HG03135 (cell line): ENCODE results near the gene RNGTT.
"Not testable (repeated sequence)": the region's sequence is repeated elsewhere in the genome, so short reads cannot be mapped to it uniquely, and the experiment has no call there.

Source experiments
- ATAC-seq: cut with Tn5 transposase; IDR thresholded peaks from one replicate; pipeline ENCODE4 v1.9.1; 2021; ENCODE audit warnings: mild to moderate bottlenecking, moderate library complexity; ENCODE audit not compliant: unreplicated experiment

RNGTT gene

DNA sequence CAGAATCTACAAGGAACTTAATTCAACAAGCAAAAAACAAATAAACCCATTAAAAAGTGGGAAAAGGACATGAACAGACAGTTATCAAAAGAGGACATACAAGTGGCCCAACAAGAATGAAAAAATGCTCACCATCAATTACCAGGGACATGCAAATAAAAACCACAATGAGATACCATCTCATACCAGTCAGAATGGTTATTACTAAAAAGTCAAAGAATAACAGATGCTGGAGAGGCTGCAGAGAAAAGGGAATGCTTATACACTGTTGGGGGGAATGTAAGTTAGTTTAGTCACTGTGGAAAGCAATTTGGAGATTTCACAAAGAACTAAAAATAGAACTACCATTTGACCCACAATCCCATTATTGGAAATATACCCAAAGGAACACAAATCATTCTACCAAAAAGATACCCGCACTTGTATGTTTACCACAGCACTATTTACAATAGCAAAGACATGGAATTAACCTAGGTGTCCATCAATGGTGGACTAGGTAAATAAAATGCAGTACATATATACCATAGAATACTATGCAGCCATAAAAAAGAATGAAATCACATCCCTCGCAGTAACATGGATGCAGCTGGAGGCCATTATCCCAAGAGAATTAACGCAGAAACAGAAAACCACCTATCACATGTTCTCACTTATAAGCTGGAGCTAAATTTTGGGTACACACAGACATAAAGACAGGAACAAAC lies 48.4 kb downstream of the RNGTT start:
- no peak for ATAC-seq

DNA sequence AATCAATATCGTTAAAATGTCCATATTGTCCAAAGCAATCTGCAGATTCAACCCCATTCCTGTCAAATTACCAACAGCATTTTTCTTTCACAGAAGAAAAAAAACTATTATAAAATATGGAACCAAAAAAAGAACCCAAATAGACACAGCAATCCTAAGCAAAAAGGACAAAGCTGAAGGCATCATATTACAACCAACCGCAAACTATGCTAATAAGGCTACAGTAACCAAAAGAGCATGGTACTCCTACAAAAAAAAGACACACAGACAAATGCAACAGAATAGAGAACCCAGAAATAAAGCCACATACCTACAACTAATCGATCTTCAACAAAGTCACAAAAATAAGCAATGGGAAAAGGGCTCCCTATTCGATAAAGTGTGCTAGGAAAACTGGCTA lies 49.2 kb downstream of the RNGTT start:
- no peak for ATAC-seq

DNA sequence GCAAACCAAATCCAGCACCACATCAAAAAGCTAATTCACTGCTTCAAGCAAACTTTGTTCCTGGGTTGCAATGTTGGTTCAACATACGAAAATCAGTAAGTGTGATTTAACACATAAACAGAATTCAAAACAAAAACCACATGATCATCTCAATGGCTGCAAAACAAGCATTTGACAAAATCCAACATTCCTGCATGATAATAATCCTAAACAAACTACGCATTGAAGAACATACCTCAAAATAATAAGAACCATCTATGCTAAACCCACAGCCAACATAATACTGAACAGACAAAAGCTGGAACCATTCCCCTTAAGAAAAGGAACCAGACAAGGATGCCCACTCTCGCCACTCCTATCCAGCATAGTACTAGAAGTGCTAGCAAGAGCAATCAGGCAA lies 49.9 kb downstream of the RNGTT start:
- no peak for ATAC-seq

DNA sequence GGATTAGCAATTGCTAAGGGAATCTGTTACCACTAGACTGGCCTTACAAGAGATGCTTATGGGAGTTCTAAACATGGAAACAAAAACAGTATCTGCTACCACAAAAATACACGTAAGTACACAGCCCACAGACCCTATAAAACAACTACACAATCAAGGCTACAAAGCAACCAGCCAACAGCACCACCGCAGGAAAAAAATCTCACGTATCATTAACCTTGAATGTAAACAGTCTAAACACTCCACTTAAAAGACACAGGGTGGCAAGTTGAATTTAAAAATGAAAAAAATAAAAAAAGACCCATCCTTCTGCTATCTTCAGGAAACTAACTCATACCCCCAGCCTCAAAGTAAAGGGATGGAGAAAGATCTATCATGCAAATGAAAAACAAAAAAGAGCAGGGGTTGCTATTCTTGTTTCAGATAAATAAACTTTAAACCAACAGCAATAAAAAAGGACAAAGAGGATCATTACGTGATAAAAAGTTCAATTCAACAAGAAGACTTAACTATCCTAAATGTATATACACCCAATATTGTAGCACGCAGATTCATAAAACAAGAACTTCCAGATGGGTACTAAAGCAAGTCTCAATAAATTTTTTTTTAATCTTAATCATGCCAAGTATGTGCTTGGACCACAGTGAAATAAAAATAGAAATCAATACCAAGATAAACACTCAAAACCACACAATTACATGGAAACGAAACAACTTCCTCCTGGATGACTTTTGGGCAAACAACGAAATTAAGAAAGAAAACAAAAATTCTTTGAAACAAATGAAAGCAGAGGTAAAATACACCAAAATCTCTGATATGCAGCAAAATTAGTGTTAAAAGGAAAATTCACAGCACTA lies 52.3 kb downstream of the RNGTT start:
- ATAC-seq = no peak

DNA sequence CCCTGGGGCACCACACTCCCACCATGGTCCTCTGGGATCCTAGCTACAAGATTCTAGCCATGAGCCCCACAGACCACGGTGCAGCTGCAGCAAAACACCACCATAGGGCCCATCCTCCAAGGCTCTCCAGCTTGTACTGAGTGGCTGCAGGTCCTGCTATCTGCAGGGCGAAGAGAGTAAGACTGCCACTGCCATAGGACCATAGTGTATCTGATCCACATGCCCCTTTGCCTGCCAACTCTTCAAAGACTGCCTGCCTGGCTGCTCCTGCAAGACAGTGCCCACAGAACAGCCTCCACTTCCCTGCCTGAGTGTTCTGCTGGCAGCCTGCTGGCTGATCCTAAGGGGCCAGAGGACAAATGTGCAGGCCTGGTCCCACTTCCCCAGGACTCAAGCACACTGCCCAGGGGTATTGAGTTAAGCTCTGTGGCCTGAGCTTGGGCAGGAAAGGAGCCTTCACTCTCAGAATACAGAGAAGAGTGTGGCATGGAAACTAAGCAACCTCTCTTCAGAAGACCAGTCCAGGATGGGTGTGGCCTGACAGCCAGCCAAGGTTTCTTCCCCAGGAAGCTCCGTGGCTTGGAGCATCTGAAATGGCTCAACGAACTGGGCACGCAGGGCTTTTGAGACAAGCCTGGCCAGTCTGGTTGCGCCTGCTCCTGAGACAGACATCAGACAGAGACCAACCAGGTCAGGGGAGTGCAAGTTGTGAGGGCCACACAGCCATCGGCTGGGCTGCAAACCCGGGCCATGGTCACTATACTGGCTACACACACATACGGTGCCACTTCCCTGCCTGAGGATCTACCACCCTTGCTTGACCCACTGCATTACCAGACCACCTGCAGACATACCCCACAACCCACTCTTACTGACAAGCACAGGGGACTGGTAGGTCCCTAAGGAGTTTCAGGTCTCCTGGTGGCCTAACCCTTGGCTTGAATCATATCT lies 54.5 kb downstream of the RNGTT start:
- no peak for ATAC-seq

DNA sequence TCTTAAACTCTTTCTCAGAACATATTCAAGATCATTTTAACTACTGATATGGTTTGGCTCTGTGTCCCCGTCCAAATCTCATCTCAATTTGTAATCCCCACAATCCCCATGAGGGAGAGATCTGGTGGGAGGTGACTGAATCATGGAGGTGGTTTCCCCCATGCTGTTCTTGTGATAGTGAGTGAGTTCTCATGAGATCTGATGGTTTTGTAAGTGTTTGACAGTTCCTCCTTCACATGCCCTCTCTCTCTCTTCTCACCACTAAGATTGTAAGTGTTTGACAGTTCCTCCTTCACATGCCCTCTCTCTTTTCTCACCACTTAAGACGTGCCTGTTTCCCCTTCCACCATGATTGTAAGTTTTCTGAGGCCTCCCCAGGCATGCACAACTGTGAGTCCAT lies 56.3 kb downstream of the RNGTT start:
- not testable (repeated sequence) for ATAC-seq

DNA sequence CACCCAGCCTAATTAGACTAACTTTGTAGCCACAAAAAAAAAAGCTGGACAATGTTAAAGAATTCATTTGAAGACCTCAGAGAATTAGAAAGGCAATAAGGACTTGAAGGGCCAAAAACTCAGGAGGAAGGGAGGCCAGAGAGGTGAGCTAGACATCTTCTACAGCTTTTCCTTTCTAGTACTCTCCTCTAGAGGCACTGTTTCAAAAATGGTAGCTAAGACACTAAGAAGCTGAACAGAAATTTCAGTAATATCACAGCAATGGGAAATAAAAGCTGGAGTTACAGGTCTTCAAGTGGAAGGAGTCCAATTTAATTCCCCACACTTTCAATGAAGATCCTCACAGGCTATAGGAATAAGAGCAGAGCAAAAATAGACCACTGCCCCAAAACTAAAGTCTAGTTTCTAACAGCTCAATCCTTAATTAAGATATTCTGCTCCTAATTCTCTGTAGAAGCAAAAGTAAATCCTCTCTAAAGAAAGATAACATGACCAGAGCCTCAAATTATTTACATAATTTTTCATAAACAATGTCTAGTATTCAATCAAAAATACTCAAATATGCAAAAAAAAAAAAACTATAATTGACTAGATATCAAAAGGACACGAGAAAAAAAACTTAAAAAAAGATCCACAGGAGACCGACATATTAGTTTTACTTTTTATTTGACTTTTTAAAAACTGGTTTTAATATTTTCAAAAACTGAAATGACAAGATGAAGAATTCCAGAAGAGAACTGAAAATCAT lies 63.7 kb downstream of the RNGTT start:
- ATAC-seq = no peak

DNA sequence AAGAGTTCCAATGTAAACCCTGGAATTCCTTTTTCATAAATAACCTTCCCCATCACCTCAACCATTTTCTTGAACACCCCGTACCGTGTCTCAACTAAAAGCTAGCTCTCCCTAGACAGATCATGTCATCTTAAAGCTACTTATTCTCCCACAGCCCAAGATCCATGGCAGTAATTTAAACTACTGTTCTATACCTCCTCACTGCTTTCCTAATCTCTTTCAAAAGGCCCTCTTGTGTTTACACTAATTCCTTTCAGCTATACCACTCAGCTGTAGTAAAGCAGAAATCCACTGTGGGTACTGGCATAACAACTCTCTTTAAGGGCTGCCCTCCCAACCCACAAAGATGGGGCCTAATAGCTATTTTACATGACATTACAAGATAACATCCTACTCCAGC lies 67.5 kb downstream of the RNGTT start:
- no peak for ATAC-seq

DNA sequence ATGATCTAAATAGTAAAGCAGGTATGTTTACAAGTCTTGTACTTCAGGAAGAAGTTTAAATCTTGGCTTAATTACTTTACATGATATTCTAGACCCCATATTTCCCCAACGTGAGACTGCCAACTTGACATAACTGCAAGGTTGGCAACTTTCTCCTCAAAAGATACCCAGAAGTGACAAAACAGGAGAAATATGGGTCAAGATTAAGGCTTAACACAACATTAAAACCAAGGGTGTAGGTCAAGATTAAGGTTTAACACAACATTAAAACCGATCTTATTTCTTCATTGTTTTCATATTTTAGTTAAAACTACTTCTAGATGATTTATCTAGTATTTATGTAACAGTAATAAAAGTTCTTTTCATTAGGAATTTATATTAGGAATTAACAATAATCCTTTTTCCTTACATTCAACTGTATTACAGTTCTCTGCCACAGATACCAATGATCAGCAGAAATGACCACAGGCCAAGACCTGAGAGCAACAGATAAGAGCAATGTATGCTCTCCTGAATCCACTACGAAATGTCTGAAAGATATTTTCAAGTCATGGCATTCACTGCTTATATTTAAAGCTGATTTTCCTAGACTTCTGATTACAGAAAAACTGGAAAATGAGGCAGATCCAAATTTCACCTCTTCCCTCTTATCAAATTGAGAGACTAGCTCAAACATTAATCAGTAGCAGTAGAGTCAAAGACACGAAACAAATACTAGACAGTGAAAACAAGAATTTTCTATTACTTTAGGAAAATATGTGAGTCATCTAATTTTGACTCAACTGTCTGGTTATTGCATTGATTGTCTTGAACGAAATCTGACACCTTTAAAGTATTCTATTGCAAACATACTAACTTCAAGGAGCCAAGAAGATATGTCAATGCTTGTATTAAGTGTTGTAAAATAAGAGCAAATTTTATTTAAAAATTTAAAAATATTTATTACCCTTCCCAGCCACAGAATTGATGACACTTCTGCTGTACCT lies 72.3 kb downstream of the RNGTT start:
- ATAC-seq = no peak

DNA sequence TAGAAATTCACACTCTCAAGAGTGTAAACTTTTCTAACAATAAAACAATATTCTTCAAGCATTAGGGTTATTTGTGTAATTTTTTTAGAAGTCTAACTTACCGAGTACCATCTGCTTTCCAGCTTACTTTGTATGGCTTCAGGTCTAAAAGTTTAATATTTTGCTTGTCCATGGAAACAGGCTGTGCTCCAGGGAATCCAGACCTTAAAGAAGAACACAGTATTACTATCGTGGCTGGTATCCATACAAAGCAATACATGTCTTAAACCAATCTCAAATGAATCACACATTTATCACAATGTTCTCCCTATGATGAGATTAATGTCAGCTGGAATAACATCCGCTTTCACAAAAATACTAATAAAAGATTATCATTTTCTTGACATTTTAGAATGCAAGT lies 73.0 kb downstream of the RNGTT start:
- no peak for ATAC-seq

DNA sequence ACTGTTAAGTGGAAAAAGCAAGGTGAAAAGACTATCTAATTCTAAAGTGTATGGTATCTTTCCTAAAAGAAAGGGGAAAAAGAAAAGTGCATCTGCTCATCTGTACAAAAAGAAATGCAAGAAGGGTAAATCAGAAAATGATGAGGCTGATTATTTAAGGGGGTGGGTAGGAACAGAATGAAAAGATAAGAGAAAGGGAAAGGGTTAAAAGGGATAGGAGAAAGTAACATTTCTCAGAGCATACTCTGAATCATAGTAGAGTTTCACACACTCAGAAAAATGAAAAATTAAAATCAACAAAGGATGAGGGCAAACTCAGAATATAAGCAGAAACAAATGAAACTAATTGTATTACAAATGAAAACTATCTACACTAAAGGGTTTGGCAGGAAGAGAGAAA lies 79.1 kb downstream of the RNGTT start:
- no peak for ATAC-seq

DNA sequence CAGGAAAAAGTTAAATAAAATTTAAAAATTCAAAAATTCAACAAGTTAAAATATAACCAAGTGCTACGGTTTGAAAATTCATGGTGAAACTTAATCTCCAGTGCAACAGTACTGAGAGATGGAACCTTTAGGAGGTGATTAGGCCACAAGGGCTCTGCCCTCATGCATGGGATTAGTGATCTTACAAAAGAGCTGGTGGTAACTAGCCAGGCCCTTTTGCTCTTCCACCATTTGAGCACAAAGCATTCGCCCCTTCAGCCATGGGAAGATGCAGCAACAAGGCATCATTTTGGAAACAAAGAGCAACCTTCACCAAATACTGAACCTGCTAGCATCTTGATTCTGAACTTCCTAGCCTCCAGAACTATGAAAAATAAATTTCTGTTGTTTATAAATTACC lies 80.9 kb downstream of the RNGTT start:
- no peak for ATAC-seq

DNA sequence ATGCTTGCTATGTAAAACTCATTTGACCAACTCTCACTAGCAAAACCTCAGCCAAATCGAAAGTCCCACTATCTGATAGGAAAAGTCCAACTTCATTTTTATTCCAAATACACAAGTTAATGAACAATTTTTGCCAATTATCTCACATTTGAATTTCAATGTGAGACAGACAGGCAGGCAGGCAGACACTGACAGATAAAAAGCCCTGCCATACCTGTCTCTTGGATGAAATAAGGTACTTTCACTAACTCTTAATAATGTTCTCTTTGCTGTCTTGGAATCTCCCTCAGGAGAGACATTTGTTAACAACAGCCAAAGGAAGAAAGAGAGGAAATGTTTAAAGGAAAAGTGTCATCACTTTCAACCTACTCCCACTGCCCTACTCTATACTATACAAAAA lies 82.0 kb downstream of the RNGTT start:
- ATAC-seq = no peak

DNA sequence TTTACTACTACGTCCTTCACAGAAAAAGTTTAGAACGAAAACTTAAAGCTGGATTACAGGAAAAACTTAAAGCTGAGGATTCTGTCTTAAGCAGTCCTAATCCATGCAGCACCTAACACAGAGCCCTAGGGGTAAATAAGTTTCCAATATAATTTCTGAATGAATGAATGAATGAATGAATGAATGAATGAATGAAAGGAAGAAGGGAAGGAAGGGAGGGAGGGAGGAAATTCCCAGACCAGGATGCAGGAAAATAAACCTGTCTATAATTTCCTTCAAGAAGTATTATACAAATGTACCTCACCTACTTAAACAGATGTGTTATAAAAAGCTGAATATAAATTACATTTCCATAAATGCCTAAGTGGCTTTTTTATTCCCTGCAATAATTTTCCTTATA lies 83.4 kb downstream of the RNGTT start:
- ATAC-seq = no peak

DNA sequence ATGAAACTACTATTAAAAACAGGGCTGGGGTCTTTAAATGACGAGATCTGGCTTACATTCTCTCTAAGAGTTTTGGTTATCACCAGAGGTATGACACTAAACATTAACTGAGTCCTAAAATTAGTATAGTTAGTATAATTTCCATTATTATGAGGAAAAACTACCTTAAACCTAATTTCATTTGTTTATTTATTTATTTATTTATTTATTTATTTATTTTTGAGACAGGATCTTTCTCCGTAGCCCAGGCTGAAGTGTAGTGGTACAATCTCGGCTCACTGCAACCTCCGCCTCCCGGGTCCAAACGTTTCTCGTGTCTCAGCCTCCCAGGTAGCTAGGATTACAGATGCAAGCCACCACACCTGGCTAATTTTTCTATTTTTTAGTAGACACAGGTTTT lies 85.5 kb downstream of the RNGTT start:
- ATAC-seq = no peak

DNA sequence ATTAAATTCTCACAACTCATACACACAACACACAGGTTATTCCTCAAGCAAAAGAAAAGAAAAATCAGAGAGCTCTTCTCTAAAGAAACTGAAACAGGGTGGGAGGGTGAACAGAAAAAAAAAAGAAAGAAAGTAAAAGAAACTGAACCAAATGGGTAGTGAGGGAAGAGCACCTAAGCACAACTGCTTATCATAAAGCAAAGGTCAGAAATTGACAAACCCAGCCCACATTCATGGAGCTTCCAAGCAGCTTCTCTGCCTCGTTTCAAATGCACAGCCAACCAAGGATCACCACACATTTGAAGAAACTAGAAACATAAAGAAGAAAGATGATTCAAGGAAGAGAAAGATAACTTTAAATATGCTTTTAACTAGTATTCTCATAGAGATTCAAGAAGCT lies 90.5 kb downstream of the RNGTT start:
- no peak for ATAC-seq

DNA sequence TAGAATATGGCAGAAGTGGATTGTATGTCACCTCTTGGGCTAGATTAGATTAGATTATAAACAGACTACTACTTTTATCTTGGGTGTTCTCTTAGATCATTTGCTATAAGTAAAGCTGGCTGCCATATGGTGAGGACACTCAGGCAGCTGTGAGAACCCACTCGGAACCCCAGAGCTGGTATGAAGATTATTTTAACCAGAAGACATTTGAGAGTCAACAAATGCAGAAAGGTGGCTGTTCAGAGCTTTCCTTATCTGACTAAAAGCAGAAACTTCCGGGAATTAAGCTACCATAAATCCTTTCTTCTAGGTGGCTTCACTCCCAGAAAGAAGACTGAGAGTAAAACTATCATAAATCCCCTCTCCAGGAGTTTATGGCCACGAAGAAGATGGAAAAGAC lies 91.9 kb downstream of the RNGTT start:
- ATAC-seq = no peak

DNA sequence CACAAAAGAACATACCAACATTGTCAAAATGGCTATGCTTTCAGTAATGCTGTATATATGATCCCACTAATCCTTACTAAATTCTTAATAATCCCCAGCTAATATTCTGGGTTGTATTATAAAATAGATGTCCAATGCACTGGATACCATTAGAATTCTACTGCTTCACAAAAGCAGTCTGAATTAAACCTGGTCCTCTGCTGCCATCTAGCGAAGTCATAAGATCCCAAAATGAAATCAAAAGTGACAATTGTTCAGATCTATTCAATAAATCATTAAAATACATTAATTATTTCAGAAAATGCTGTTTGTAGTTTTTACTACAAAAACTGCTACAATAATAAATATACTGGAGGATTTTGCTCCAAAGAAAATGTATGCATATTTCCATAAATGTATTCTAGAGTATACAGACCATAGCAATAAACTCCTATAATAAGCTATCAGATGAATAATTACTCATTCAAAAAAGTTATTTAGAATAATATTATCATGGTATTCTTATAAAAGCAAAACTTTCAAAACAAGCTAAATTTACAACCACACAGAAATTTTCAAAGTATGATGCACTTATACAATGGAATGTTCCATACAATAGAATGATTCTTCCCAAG lies 92.6 kb downstream of the RNGTT start:
- ATAC-seq = no peak
